CD4-positive, alpha-beta T cell treated with Interleukin-1 beta for 1 hour (primary cell): Measurements from ENCODE around the gene GGA3.
"Not testable (repeated sequence)": the region's sequence is repeated elsewhere in the genome, so short reads cannot be mapped to it uniquely, and the experiment has no call there.

ENCODE experiments used
- DNase-seq, 2 donors: peaks; one replicate each; pipeline ENCODE4 v3.0.0-alpha.2; 2020 to 2022

The GGA3 gene

GRCh38 chr17:75261336-75262111 lies at the start of gene GGA3, which contains the start of gene MRPS7:
Gene GGA3 (minus strand): TSS chr17:75261606. CDS start chr17:75261587, 19 bp downstream.
Gene MRPS7 (plus strand): TSS chr17:75261879. CDS start chr17:75261901, 22 bp downstream.
- DNase-seq: peak; percentile 94 to 96

DNA sequence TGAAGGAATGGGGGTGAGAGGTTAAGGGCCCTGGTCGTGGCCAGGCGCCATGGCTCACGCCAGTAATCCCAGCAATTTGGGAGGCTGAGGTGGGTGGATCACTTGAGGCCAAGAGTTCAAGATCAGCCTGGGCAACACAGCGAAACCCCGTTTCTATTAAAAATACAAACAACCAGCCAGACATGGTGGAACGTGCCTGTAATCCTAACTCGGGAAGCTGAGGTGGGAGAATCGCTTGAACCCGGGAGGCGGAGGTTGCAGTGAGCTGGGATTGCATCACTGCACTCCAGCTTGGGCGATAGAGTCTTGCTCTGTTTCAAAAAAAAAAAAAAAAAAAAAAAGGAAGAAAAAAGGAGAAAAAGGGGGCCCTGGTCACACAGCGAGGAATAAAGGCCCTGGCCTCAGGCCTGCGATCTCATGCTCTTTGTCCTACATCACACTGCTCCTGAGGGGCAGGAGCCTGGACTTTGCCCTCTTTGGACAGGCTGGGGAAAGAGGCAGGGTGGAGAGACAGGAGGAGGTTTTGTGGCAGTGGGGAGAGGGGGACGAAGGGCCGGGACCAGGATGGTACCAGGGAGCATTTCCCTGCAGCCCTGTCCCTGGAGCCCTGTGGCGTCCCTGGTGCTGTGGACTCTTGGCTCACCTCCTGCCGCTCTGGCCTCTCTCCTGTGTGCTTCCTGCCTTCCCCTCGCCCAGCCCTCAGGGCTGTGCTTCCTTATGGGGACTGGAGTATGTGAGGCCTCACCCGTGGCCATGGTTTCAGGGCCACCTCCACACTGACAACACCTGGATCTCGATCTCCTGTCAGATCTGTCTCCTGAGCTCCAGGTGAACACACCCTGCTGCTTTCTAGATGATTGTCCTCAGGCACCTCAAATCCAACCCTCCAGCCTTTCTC lies 47.6 kb upstream of the GGA3 start:
- DNase-seq: no peak

- no peak for DNase-seq
Measured at GRCh38 chr17:75307957-75308731, 46.7 kb upstream of the GGA3 start.

DNA sequence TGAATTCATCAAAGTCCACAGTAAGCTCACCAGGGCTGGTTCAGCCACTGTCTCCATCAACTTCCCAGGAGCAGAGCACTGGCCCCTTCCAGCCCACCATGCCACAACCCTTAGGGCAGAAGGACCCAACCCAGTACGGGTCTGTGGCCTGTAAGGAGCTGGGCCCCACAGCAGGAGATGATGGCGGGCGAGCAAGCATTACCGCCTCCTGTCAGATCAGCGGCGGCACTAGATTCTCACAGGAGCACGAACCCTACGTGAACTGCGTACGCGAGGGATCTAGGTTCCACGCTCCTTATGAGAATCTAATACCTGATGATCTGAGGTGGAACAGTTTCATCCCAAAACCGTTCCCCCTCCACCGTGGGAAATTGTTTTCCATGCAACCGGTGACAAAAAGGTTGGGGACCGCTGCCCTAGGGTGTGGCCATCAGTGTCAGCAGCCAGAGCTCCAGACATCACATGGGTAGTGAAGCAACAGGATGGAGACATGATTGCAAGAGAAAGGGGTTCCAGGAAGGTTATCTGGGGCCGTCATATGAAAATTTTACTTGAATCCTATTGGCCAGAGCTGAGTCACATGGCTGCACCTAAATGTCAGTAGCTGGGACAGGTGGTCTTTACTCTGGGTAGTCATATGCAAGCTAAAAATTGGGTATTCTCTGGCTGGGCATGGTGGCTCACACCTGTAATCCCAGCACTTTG lies 40.2 kb upstream of the GGA3 start:
- DNase-seq: peak in 1 of 2 donors; percentile 55

DNA sequence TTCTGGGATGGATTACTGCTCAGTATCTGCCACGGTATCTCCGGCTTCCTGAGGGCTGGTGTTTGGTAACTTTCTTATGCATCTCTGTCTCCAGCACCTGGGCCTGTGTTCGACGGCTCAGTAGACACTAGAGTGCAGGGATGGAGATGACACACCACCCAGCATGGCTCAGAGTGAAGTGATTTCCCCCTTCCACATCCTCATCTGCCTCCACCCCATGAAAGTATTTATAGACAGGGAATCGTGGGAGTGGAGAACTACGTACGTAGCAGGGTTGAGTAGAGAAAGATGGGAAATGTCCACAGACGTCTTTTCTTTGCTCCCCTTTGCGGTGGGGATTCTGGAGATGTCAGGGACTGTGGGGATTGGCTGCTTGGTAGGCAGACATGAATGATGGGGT lies 39.6 kb upstream of the GGA3 start:
- DNase-seq: no peak

GRCh38 chr17:75300280-75300679 lies 38.9 kb upstream of the GGA3 start:
- DNase-seq: no peak

GRCh38 chr17:75295201-75296158 lies 34.1 kb upstream of the GGA3 start:
- DNase-seq: peak; percentile 19 to 59

GRCh38 chr17:75292810-75293448 lies 31.5 kb upstream of the GGA3 start:
- DNase-seq: peak in 1 of 2 donors; percentile 37

DNA sequence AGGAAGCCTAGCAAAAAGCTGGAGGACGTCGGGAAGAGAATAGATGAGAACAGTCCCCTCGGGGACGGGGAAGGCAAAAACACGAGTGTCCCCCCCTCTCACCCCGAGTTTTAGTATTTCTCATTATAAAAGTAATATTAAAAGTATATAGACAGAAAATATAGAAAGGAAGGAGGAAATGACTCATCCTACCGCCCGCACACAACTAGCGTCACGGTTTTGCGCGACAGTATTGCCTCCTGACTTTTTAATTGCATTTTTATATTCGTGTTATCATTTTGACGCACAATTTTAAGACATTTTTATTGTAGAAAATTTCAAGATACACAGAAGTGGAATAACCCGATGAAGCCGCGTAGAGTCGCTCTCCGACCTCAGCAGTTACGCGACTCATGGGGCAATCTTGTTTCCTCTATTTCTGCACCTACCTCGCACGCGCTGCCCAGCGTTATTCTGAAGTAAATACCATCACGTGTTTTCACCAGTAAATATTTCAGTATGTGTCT lies 28.5 kb upstream of the GGA3 start:
- peak; percentile 59 to 75 for DNase-seq

- DNase-seq: peak; percentile 97 to 98
Measured at GRCh38 chr17:75289115-75289831, 27.9 kb upstream of the GGA3 start, which contains the start of gene SLC25A19. Gene SLC25A19 (minus strand): TSS chr17:75289433. CDS start chr17:75286764, 2,669 bp downstream.

DNA sequence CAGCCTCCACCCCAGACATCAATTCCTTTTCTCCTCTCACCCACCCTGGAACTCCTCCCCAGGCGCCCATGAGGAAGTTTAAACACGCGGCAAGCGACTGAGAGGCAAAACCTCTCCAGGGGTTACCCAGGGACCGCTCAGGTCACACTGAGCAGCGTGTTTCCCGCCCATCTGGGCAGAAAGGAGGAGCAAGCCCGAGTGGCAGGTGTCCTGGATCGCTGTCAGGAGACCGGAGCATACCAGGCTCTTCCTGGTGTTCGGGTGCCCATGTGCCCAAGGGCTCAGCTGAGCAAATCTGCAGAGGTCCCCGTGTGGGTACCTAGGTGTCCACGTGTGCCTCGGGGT lies 27.3 kb upstream of the GGA3 start:
- DNase-seq: peak in 1 of 2 donors; percentile 33

DNA sequence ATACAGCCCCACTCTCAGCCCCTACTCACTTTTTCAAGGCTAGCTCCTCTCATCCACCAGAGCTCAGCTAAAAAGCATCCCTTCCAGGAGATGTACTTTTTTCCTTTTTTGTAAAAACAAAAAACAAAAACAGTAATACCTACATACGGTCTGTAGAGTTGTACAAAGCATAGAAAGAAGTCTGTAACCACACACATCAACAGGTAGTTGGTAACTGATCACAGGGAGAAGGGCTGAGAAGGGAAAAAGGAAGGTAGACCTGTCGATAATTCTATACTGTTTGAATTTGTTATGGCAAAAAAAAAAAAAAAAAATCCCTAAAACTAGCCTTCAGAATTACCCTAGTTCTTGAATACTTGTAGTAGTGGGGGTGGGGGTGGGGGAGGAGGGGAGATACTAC lies 27.0 kb upstream of the GGA3 start:
- no peak for DNase-seq

GRCh38 chr17:75287221-75287620 lies 25.8 kb upstream of the GGA3 start:
- DNase-seq: no peak

- no peak for DNase-seq
Measured at GRCh38 chr17:75285123-75285522, 23.7 kb upstream of the GGA3 start.

GRCh38 chr17:75280189-75280588 lies 18.8 kb upstream of the GGA3 start:
- DNase-seq: not testable (repeated sequence)

- DNase-seq: no peak
Measured at GRCh38 chr17:75277664-75278071, 16.3 kb upstream of the GGA3 start.

- DNase-seq: no peak
Measured at GRCh38 chr17:75273977-75274708, 12.7 kb upstream of the GGA3 start.

- no peak for DNase-seq
Measured at GRCh38 chr17:75272848-75273184, 11.4 kb upstream of the GGA3 start.
